Progenitor cell of endocrine pancreas (in vitro differentiated cells): ENCODE results near the gene DDR2. TPM values are rescaled to one million over a fixed set of nuclear protein-coding genes. Genes with fewer than 3 reads are reported as not detected.

Experiments used
- DNase-seq: peaks from one replicate; pipeline ENCODE4 v3.0.0; 2021; ENCODE audit warnings: low spot score; ENCODE audit not compliant: unreplicated experiment
- H3K27ac Mint-ChIP-seq: 2 replicates; pipeline ENCODE4 v1.8.0; 2021; ENCODE audit warnings: mild to moderate bottlenecking, moderate library complexity, mixed read lengths
- H3K27me3 Mint-ChIP-seq: 2 replicates; pipeline ENCODE4 v1.8.0; 2021; ENCODE audit warnings: mixed read lengths
- H3K36me3 Mint-ChIP-seq: 2 replicates; pipeline ENCODE4 v1.8.0; 2022; ENCODE audit warnings: mixed read lengths; ENCODE audit not compliant: insufficient read depth
- H3K4me1 Mint-ChIP-seq: 2 replicates; pipeline ENCODE4 v1.8.0; 2021; ENCODE audit warnings: low read depth, mixed read lengths
- H3K4me3 Mint-ChIP-seq: 2 replicates; pipeline ENCODE4 v1.8.0; 2021; ENCODE audit warnings: low read depth, mild to moderate bottlenecking, moderate library complexity, mixed read lengths
- H3K9me3 Mint-ChIP-seq: 2 replicates; pipeline ENCODE4 v1.8.0; 2021; ENCODE audit warnings: low read depth, mixed read lengths
- CTCF ChIP-seq: fragments of 200-600 bp; sonication (generic); IDR thresholded peaks from one replicate; pipeline ENCODE4 v1.5.0; 2021; ENCODE audit warnings: antibody characterized with exemption, mild to moderate bottlenecking; ENCODE audit not compliant: unreplicated experiment
- total RNA-seq: library from RNA; stranded (reverse); gene quantifications from 2 replicates; pipeline ENCODE4 v1.2.1, GENCODE V29; 2021

The DDR2 gene
- total RNA-seq, 1 donor from 2014 or later = 1.7 TPM

GRCh38 chr1:162612606-162613400, 19.5 kb upstream of the DDR2 start:
- DNase-seq = no peak
- Mint-ChIP-seq H3K36me3 (peaks cover 7% of the 10 kb centered on the region), H3K4me1 (peaks cover 2% of the 10 kb centered on the region), H3K9me3 (peaks cover 10% of the 10 kb centered on the region), H3K27ac (no peak overlapping the region), H3K27me3 (no peaks in the 10 kb centered on the region), H3K4me3 (no peak overlapping the region)
- no peak for TF ChIP-seq CTCF

GRCh38 chr1:162616848-162617247, 15.4 kb upstream of the DDR2 start:
- H3K4me1 Mint-ChIP-seq = peaks cover 2% of the 10 kb centered on the region
- DNase-seq = no peak

GRCh38 chr1:162617513-162617912, 14.8 kb upstream of the DDR2 start:
- peaks cover 12% of the 10 kb centered on the region for H3K9me3 Mint-ChIP-seq
- peaks cover 2% of the 10 kb centered on the region for H3K4me1 Mint-ChIP-seq
- no peak for TF ChIP-seq CTCF
- H3K27me3 Mint-ChIP-seq = no peaks in the 10 kb centered on the region
- no peak overlapping the region for H3K27ac Mint-ChIP-seq
- H3K36me3 Mint-ChIP-seq = peaks cover 8% of the 10 kb centered on the region
- no peak for DNase-seq
- H3K4me3 Mint-ChIP-seq = no peak overlapping the region

More at GRCh38 chr1:162616848-162617247, 15.4 kb upstream of the DDR2 start:
- Mint-ChIP-seq H3K27ac (no peak overlapping the region), H3K9me3 (peaks cover 12% of the 10 kb centered on the region), H3K27me3 (no peaks in the 10 kb centered on the region), H3K4me3 (no peak overlapping the region), H3K36me3 (peaks cover 8% of the 10 kb centered on the region)
- no peak for TF ChIP-seq CTCF

- no peak for DNase-seq
- no peak for TF ChIP-seq CTCF
- H3K4me3 Mint-ChIP-seq = no peak overlapping the region
- peaks cover 8% of the 10 kb centered on the region for H3K36me3 Mint-ChIP-seq
- H3K4me1 Mint-ChIP-seq = no peaks in the 10 kb centered on the region
- H3K27me3 Mint-ChIP-seq = no peaks in the 10 kb centered on the region
- peaks cover 12% of the 10 kb centered on the region for H3K9me3 Mint-ChIP-seq
- H3K27ac Mint-ChIP-seq = no peak overlapping the region
Measured at GRCh38 chr1:162619076-162619475, 13.2 kb upstream of the DDR2 start.

GRCh38 chr1:162621256-162621655, 11.0 kb upstream of the DDR2 start:
- no peak overlapping the region for H3K27ac Mint-ChIP-seq
- DNase-seq = no peak
- H3K36me3 Mint-ChIP-seq = peaks cover 8% of the 10 kb centered on the region
- peaks cover 12% of the 10 kb centered on the region for H3K9me3 Mint-ChIP-seq
- no peak for TF ChIP-seq CTCF
- H3K27me3 Mint-ChIP-seq = no peaks in the 10 kb centered on the region
- H3K4me3 Mint-ChIP-seq = no peak overlapping the region
- H3K4me1 Mint-ChIP-seq = no peaks in the 10 kb centered on the region
